Mucosa of descending colon (tissue), 3 donors: ENCODE measurements around the gene HOXC9. TPM values are rescaled to one million over a fixed set of nuclear protein-coding genes. Genes with fewer than 3 reads are reported as not detected.
A peak's percentile ranks its signal among the peaks of the same experiment; 100 is the strongest.

Experiments
- ATAC-seq: fragments of 200-7000 bp; cut with Tn5 transposase; one replicate; pipeline ENCODE4 v1.9.1; 2020; ENCODE audit warnings: mild to moderate bottlenecking, moderate library complexity
- DNase-seq, 3 donors: peaks; one replicate each; pipeline ENCODE4 v3.0.0-alpha.2; 2020
- H3K36me3 ChIP-seq: fragments of 200-600 bp; one replicate; pipeline ENCODE4 v1.8.0; 2021; ENCODE audit warnings: low read depth, mild to moderate bottlenecking
- H3K4me1 ChIP-seq: fragments of 200-600 bp; one replicate; pipeline ENCODE4 v1.8.0; 2021; ENCODE audit warnings: low read depth, mild to moderate bottlenecking
- H3K4me3 ChIP-seq: fragments of 200-600 bp; one replicate; pipeline ENCODE4 v1.8.0; 2021; ENCODE audit warnings: mild to moderate bottlenecking
- H3K9me3 ChIP-seq: fragments of 200-600 bp; one replicate; pipeline ENCODE4 v1.8.0; 2021; ENCODE audit warnings: mild to moderate bottlenecking
- intact Hi-C, 2 donors: fragments of 100-400 bp; cut with DNase I in 1 of 2; cut with micrococcal nuclease in 1 of 2; formaldehyde crosslinking; loops; one replicate each; pipeline versions ENCODE4 v1.11.0 to v1.11.1; 2022; cut with DNase I, micrococcal nuclease
- microRNA-seq: library from miRNA; unstranded; fragments of <30 nt; microRNA quantifications from one replicate; pipeline ENCODE4, GENCODE V29; 2019
- total RNA-seq, 3 donors: library from RNA; stranded (reverse); fragmentation: NEBNext Ultra II Directional in 2 of 3; extraction: Animal tissue kit (Norgen Biotek cat#: 25700) in 2 of 3; gene quantifications; one replicate each; pipeline versions ENCODE4 v1.2.1 to v1.2.4, GENCODE V29; 2021 to 2023
- TF ChIP-seq, protein P1 (sequence below): fragments of 200-600 bp; IDR thresholded peaks from one replicate; pipeline ENCODE4 v1.8.0; 2022; ENCODE audit warnings: antibody characterized with exemption, mild to moderate bottlenecking
- donor health status: DM: no; HTN: no; CAD: no; lungs with moderate emphysema.
- donor health status: DM: no; HTN: no; CAD: no.
- donor health status: DM: no; HTN: yes; CAD: no.

The HOXC9 gene
- total RNA-seq, 3 donors from 2014 or later = not detected

DNA sequence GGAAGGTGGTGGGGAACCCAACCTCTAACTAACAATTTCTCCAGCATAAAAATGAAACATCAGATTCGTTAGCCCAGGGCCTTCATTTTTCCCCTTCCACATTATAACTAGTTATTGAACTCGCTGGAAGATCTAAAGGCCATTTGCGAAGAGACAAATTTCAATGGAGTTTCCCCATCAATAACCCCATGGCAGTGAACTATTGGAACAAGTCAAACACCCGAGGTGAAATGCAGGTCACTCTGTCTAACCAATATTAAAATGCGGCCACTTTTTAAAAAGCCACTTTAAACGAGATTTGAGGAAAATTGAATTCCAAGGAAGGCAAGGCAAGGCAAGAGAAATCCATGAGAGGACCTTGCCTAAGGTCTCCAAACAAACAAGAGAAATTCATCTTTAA lies 49.1 kb downstream of the HOXC9 start:
- no peak for DNase-seq
- intact Hi-C loops = no loop called here
- H3K4me1 ChIP-seq = peaks cover 4% of the 10 kb centered on the region
- TF ChIP-seq, protein P1, sequence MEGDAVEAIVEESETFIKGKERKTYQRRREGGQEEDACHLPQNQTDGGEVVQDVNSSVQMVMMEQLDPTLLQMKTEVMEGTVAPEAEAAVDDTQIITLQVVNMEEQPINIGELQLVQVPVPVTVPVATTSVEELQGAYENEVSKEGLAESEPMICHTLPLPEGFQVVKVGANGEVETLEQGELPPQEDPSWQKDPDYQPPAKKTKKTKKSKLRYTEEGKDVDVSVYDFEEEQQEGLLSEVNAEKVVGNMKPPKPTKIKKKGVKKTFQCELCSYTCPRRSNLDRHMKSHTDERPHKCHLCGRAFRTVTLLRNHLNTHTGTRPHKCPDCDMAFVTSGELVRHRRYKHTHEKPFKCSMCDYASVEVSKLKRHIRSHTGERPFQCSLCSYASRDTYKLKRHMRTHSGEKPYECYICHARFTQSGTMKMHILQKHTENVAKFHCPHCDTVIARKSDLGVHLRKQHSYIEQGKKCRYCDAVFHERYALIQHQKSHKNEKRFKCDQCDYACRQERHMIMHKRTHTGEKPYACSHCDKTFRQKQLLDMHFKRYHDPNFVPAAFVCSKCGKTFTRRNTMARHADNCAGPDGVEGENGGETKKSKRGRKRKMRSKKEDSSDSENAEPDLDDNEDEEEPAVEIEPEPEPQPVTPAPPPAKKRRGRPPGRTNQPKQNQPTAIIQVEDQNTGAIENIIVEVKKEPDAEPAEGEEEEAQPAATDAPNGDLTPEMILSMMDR = no peak
- H3K4me3 ChIP-seq = no peak overlapping the region
- H3K36me3 ChIP-seq = no peaks in the 10 kb centered on the region
- ATAC-seq = no peak
- H3K9me3 ChIP-seq = no peaks in the 10 kb centered on the region

DNA sequence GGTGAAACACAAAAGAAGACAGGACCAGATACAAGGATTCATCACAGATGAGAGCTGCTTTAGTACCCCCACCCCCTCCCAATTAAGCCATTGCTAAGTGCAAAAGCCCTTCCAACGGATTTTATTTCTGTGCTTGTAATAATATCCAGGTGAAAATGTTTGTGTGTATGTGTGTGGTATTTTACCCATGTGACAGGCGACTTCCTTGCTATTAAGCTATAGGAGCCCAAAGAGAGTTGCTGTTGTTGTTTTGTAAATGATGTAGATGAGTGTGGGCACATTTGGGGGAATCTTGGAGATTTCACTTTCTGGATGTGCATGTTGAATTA lies 50.5 kb downstream of the HOXC9 start:
- H3K4me1 ChIP-seq = peaks cover 4% of the 10 kb centered on the region
- no peak overlapping the region for H3K4me3 ChIP-seq
- intact Hi-C loops = no loop called here
- TF ChIP-seq, protein P1 = no peak
- H3K36me3 ChIP-seq = no peaks in the 10 kb centered on the region
- no peak for ATAC-seq
- no peaks in the 10 kb centered on the region for H3K9me3 ChIP-seq
- DNase-seq = no peak

DNA sequence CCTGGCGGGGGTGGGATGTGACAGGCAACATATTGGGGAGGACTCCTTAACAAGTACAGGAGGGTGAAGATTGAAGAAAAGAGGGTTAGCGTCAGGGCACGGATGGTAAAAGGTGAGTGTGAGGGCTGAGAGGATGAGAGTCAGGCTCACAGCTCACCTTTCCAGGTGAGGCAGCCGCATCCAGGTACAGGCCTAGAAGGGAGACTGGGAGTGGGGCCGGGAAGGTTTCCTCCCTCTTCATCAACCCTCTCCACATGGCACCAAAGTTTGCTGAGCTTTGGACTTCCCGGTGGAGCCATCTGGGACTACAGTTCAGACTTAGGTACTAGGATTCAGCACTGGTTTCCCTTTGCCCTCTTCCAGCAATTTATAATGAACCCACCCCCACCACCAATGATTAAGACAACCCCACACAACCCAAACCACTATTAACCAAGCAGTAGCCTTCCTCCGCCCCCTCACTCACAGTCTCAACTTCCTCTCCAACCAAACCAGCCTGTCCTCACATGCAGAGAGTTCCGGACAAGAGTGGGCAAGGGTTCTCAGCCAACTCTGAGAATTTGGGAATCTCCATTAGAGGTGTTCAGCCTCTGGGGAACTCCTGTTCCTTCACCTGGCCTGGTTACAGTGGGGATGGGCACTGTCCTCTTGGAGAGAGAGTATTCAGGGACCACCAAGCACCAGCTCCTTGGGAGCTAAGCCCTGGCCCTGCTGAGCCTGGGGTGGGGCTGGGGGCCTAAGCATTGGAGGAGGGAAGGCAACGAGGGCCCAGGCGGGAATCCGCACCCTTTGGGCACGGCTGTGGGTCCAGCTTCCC lies 51.3 kb downstream of the HOXC9 start:
- TF ChIP-seq, protein P1 = no peak
- H3K36me3 ChIP-seq = no peaks in the 10 kb centered on the region
- peaks cover 4% of the 10 kb centered on the region for H3K4me1 ChIP-seq
- H3K9me3 ChIP-seq = no peaks in the 10 kb centered on the region
- H3K4me3 ChIP-seq = no peak overlapping the region
- DNase-seq (no peak), ATAC-seq (no peak)
- intact Hi-C loops = no loop called here

DNA sequence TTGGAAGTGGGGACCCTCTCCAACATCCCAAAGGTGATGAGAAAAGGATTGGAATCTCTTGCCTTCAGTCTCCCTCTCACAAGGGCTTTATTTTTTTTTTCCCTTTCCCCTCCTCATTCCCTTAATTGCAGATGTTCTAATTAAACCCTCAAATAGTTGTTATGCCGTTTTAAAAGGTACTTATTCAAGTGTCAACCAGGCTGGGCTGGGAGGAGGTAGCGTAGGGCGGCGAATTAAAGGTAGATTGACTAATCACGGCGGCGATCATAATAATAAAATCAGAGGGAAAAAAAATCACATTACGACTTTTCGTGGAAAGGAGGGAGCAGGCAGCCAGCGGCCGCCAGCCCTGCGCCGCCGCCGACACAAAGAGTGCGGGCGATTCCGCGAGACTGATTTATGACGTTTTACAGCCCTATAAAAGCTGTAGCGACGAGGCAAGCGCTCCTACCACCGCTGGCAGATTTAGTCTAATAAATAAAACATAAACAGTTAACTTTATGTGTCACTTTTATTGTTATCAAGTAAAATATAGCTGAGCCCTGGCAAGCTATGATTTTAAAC lies 52.0 kb downstream of the HOXC9 start:
- no peak overlapping the region for H3K4me3 ChIP-seq

DNA sequence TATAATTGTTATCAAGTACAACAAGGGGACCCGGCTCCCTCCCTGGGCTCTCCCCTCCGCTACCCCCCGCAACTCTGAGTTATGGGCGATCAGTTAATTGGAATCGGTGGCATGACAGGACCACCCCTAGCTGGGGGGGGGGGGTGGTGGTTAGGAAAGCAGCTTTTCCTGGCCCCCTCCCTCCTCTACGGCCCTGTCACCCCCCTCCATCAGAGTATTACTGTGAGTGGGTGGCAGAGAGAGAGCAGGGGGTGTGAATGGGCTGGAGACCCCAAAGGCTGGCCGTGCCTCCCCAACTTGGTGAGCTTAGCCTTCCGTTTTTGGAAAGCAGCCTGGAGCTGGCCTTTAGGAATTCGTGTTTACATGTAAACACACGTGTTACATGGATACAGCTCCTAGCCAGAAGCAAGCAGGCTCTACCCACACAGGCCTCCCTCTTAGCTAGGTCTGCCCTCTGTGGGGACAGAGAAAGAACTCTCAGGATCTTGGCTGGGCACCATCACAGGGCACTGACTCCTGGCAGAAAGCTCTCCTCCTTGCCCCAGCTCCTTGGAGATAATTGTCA lies 52.6 kb downstream of the HOXC9 start:
- no peaks in the 10 kb centered on the region for H3K36me3 ChIP-seq
- intact Hi-C loops = no loop called here
- H3K9me3 ChIP-seq = no peaks in the 10 kb centered on the region
- peak; percentile 4 for ATAC-seq
- TF ChIP-seq, protein P1 = no peak
- H3K4me1 ChIP-seq = peaks cover 4% of the 10 kb centered on the region
- no peak for DNase-seq
- no peak overlapping the region for H3K4me3 ChIP-seq

More for the DNA sequence above, 52.0 kb downstream of the HOXC9 start:
- DNase-seq (peak in 2 of 3 donors; percentile 52 to 55), ATAC-seq (peak; percentile 79)
- H3K36me3 ChIP-seq = no peaks in the 10 kb centered on the region
- H3K9me3 ChIP-seq = no peaks in the 10 kb centered on the region
- H3K4me1 ChIP-seq = peaks cover 4% of the 10 kb centered on the region
- intact Hi-C loops = no loop called here
- TF ChIP-seq, protein P1 = no peak

Small RNAs within 50 kb of the gene (microRNA-seq; reads per million reads assigned to microRNA genes)
- gene MIR196A2 (747 reads per million, percentile 82 among the genes with 10 or more reads in this experiment), gene MIR615 (3.0 reads per million, percentile 14 among the genes with 10 or more reads in this experiment)

Other genes with a start within 250 kb of the HOXC9 start
- not detected for gene CISTR, start 248.2 kb upstream of the HOXC9 start, total RNA-seq
- gene HOXC13, start 61.3 kb upstream of the HOXC9 start, total RNA-seq = not detected
- not detected for gene HOXC12, start 45.3 kb upstream of the HOXC9 start, total RNA-seq
- gene HOXC11, start 27.0 kb upstream of the HOXC9 start, total RNA-seq = not detected
- not detected for gene HOTAIR, start 25.2 kb upstream of the HOXC9 start, total RNA-seq
- gene HOXC10, start 15.0 kb upstream of the HOXC9 start, total RNA-seq = not detected
- not detected for gene HOXC8, start 8.8 kb downstream of the HOXC9 start, total RNA-seq
- under 1 TPM in 2 of 3 donors, not detected in 1; 0.22 to 0.32 TPM for gene HOXC6, start 28.3 kb downstream of the HOXC9 start, total RNA-seq
- not detected for gene HOXC5, start 32.9 kb downstream of the HOXC9 start, total RNA-seq
- 1 to 10 TPM in 1 of 3 donors, not detected in 2; 2.3 TPM for gene HOXC4, start 53.7 kb downstream of the HOXC9 start, total RNA-seq
- 10 to 100 TPM; 26.2 to 39.4 (median 28.9) TPM for gene SMUG1, start 188.8 kb downstream of the HOXC9 start, total RNA-seq